Stimulated activated CD4-positive, alpha-beta T cell treated with anti-CD3 and anti-CD28 coated beads, Interleukin-4, amount 100 ng/mL, for 4 hours (primary cell): ENCODE measurements around the gene DHX9.
A peak's percentile ranks its signal among the peaks of the same experiment; 100 is the strongest.

Experiments used
- DNase-seq, 2 experiments: peaks; one replicate each; pipeline ENCODE4 v3.0.0-alpha.2; 2020

The DHX9 gene

GRCh38 chr1:182839209-182840066 lies at the start of gene DHX9:
TSS of gene DHX9 (plus strand) at chr1:182839347. CDS start at chr1:182842567, 3,220 bp downstream.
- DNase-seq: peak; percentile 89 to 97

DNA sequence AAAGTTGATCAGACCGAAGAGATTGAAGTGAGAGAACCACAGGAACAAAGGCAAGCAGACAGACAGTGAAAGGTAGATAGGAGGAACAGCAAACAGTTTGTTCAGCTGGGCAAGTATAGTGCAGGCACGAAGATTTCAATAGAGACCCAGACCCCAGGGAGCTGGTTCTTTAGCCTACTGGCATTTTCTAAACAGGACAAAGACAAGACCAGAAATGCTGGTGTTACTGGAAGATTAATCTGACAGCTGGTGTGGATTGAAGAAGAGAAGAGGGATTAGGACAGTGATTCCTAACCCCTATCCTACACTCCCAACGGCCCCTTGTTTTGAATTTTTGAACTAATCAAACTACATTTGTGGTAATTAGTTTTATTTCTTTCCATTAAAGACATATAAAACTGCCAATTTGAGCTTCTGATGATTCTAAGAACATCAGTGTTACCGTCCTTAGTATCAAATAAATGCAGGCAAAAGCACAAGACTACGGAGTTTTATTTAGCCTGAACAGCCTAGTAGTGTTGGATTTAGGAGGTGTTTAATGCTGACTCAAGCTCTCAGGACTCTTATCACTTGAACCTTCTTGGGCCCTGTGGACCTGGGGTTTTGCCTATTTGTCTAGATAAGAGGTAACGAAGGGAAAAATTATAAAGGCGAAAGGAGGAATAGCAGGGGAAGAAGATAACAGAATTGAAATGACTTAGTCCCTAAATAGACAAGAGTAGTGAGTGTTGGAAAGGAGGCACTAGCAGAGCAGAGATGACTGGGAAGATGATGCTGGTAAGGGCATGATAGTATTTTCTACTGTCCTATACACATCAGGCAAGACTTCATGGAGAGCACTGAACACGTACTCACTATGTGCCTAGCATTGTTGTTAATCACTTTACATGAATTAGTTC lies 47.6 kb upstream of the DHX9 start:
- DNase-seq: no peak

DNA sequence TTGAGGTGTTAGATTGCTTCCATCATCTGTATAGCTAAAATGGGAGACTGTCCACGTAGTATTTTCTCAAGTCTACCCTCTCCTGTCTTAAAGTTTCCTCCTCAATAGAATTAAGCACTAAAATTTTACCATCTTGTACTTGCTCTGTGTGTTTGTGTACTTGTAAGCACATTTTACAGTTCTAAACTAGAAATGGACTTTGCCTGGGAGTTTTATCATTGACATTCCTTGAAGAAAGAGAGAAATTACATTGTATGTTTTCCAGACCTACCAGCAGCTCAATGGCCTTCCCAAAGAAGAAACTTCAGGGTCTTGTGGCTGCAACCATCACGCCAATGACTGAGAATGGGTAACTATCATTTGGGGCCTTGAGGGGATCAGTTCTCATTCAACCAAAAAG lies 45.1 kb upstream of the DHX9 start:
- no peak for DNase-seq

- DNase-seq: no peak
Measured at GRCh38 chr1:182794676-182795201, 44.4 kb upstream of the DHX9 start.

GRCh38 chr1:182795563-182796228 lies 43.5 kb upstream of the DHX9 start:
- DNase-seq: no peak

DNA sequence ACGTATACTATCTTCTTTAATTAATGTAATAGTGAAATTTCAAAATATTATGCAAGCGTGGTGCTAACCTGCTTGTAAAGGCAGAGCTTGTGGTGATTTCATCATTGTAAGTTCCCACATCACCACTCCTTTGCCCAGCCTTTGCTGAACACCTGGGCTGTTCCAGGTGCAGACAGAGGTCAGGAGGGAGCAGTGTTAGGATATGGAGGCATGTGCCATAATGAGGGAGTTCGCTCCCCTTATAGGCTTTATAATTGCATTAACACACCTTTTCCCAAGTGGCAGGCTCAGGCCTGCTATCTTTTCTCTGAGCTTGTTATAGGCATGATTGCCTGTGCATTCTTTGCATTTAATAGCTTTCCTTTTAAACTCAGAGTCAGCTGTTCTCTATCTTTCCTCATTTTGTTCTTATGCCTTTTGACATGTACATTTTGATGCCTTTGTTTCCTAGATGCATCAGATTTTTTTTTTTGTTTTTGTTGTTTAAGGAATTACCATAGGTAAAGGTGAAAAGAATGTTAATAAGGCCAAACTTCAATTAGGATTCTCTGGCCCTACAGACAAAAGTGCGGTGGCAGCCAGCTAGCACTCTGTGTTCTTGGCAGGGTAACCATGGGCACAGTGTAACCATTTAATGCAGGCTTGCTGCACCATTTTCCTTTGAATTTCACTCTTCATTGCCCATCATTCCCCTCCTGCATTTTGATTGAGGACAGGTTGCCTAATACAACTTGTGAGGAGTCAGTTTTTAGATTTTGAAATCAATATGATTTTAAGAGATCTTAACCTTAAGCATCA lies 36.9 kb upstream of the DHX9 start:
- no peak for DNase-seq

GRCh38 chr1:182803846-182804245 lies 35.3 kb upstream of the DHX9 start:
- no peak for DNase-seq

GRCh38 chr1:182806015-182806678 lies 33.0 kb upstream of the DHX9 start:
- no peak for DNase-seq

DNA sequence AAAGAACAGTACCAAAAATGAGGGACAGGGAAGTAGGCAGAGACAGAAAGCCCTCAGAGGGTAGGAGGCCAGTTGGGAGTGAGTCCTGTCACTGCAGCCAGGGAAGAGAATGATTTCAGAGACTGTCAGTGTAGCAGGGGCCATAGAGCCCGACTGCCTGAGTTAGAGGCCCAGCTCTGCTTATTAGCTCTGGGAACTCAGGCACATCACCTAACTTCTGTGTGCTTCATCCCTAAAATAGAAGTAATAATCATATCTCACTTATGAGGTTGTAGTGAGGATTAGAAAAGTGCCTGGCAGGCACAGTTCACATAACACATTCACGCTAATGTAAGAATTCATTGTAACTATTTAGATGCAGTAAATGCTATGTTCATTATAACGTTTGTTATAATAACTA lies 31.2 kb upstream of the DHX9 start:
- no peak for DNase-seq

DNA sequence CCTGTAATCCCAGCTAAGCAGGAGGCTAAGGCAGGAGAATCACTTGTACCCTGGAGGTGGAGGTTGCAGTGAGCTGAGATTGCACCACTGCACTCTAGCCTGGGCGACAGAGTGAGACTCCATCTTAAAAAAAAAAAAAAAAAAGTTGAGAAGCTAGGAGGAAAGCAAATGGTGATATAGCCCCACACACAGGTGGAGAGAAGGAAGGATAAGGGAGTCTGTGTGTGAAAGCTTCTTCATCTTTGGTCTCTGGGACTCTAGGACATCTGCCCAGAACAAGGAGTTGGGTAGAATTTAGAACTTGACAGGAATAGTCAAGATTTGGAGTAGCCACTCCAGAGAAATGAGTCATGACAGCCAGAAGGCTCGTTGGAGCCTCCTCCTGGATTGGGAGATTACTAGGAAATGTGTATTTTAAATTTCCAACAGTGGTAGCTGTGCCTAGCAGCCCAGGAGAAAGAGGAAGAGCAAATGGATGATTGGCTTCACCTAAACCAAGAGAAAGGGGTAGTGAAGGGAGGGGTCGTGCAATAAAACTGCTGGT lies 29.7 kb upstream of the DHX9 start:
- DNase-seq: no peak

DNA sequence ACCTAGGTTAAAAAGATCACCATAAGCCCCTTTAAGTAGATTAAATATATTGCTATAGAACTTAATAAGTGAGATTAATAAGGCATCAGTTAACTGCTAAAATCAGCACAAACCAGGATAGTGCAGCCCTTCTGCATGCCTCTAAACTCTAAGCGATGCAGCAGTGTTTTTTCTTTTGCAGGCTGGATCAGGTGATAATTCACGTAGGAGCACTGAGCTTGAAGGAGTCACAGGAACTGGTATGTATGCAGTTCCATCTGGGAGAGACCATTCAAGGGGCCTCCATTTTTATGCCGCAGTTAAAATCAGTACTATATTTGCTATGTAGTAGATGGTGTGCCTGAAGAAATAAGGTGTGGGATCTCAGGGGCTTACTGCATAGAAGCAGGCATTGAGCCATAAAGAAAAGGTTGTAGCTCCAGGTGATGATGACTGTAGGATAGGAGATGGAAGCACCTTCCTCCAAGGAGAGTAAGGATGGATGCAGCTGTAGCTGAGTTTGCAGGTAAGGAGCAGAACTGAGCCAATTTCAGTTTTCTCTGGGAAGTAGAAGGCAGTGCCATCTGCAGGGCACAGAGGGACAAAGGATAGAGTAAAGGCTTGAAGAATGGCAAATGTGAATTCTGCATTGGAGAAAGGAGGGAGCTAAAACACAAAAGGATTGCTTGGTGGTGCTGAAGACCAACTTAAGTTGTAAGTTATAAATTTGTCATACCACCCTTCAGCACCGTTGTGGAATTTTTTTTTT lies 27.0 kb upstream of the DHX9 start:
- no peak for DNase-seq

DNA sequence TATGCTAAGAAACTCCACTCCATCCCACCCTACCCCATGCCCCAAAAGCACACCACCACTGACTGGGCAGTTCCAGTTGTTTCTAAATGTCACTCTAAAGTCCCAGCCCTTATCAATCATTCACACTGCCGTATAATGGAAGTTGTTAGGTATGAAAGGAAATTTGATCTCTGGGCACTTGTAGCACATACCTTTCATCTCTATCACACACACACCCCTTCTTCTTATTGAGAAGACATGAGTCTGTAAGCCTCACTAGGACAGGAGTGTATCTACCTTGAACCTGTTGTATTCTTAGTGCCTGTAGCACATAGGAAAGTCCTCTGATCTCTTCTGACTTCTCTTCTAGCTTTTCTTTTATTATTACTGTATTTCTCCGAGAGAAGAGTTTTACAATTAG lies 22.3 kb upstream of the DHX9 start:
- no peak for DNase-seq

GRCh38 chr1:182817802-182818201 lies 21.3 kb upstream of the DHX9 start:
- no peak for DNase-seq

GRCh38 chr1:182823220-182823619 lies 15.9 kb upstream of the DHX9 start:
- no peak for DNase-seq

GRCh38 chr1:182826892-182827291 lies 12.3 kb upstream of the DHX9 start:
- no peak for DNase-seq

GRCh38 chr1:182829285-182829932 lies 9.7 kb upstream of the DHX9 start:
- DNase-seq: no peak

- DNase-seq: no peak
Measured at GRCh38 chr1:182833271-182833670, 5.9 kb upstream of the DHX9 start.

DNA sequence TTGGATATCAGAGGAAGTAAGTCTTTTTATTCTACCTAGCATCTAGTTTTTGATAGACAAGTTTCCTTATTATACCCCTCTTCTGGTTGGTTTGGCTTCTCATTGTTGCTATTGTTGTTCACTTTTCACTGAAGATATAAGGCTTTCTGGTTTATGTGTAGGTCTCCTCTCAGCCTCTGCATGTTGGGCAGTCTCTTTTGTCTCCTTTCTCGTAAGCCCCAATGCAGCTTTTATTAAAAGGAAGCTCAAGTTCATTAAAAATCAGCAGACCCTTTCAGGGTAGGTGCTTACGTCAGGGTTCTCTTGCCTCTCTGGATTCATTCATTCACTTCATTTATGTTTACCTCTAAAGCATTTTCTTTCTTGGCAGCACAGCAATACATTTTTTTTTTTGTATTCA lies 4.8 kb upstream of the DHX9 start:
- DNase-seq: no peak

- no peak for DNase-seq
Measured at GRCh38 chr1:182835806-182836205, 3.3 kb upstream of the DHX9 start.

DNA sequence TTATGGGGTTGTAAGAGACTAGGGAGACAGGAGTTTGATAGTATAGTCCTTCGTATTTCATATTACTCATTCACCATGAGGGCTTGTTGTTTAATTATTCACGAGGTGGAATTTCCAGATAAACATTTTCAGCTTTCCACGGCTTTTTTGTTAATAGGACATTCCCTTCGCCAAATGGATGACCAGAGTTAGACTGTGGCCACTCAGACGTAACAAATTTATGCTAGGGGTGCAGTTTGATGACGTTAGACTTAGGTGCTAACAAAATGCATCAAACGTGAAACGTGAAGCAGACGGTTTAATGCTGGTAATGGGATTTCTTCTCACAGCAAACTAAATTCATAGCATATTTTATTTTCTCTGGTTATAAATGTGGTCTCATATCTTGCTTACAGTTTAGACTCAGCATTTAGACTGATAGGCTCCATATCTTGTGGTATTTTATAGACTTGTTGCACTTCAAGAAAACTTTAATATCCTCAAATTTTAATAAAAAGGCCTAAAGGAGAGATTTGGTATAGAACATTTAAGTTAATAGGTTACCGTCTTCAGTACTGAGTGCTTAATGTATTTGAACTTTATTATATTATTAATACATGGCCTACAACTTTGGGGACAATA lies 2.3 kb downstream of the DHX9 start:
- no peak for DNase-seq
